ENCODE measurements around the gene SLC1A2. TPM values are rescaled to one million over a fixed set of nuclear protein-coding genes. Genes with fewer than 3 reads are reported as not detected.

SLC1A2 gene
- polyA plus RNA-seq, 4 donors: 0.15 to 0.18 TPM; not detected in 2

- Histone ChIP-seq H3K36me3 (ENCODE audit: control insufficient read depth in 3 of 3, insufficient read depth in 2 of 3, low read depth in 1 of 3, low read length in 3 of 3) (no peaks in the 10 kb centered on the region), H3K27ac (ENCODE audit: low read depth in 1 of 3, low read length in 2 of 3) (no peak overlapping the region), H3K4me1 (ENCODE audit: control insufficient read depth in 3 of 3, insufficient read depth in 2 of 3, low read depth in 1 of 3, low read length in 2 of 3) (peaks cover 0 to 4% (median 0%) of the 10 kb centered on the region in 3 donors), H3K27me3 (ENCODE audit: control insufficient read depth in 3 of 3, insufficient read depth in 3 of 3, low read length in 3 of 3) (peaks cover 0 to 5% (median 0%) of the 10 kb centered on the region in 3 donors), H3K4me3 (ENCODE audit: low read depth in 1 of 3, low read length in 3 of 3) (no peak overlapping the region), H3K9me3 (ENCODE audit: control insufficient read depth in 2 of 2, insufficient read depth in 1 of 2, low read depth in 1 of 2, low read length in 1 of 2) (no peaks in the 10 kb centered on the region)
- FAIRE-seq (no peak), DNase-seq (no peak)
- WGBS, 3 donors: 95 to 96% (median 96%) methylated on average over 3 of the region's 3 CpGs
Measured at GRCh38 chr11:35271031-35271430, 148.3 kb downstream of the SLC1A2 start.

GRCh38 chr11:35270342-35270741, 149.0 kb downstream of the SLC1A2 start:
- peaks cover 0 to 1% (median 0%) of the 10 kb centered on the region in 3 donors for H3K4me1 ChIP-seq (ENCODE audit: control insufficient read depth in 3 of 3, insufficient read depth in 2 of 3, low read depth in 1 of 3, low read length in 2 of 3)
- WGBS, 3 donors: 70 to 76% (median 74%) methylated on average over 1 of the region's 1 CpG
- no peak overlapping the region for H3K27ac ChIP-seq (ENCODE audit: low read depth in 1 of 3, low read length in 2 of 3)
- H3K4me3 ChIP-seq (ENCODE audit: low read depth in 1 of 3, low read length in 3 of 3): no peak overlapping the region
- no peaks in the 10 kb centered on the region for H3K36me3 ChIP-seq (ENCODE audit: control insufficient read depth in 3 of 3, insufficient read depth in 2 of 3, low read depth in 1 of 3, low read length in 3 of 3)
- DNase-seq (no peak), FAIRE-seq (no peak)
- peaks cover 0 to 5% (median 0%) of the 10 kb centered on the region in 3 donors for H3K27me3 ChIP-seq (ENCODE audit: control insufficient read depth in 3 of 3, insufficient read depth in 3 of 3, low read length in 3 of 3)
- no peaks in the 10 kb centered on the region for H3K9me3 ChIP-seq (ENCODE audit: control insufficient read depth in 2 of 2, insufficient read depth in 1 of 2, low read depth in 1 of 2, low read length in 1 of 2)

GRCh38 chr11:35267504-35267903, 151.9 kb downstream of the SLC1A2 start:
- 83 to 95% (median 89%) methylated on average over 2 of the region's 2 CpGs for WGBS, 3 donors
- no peaks in the 10 kb centered on the region for H3K9me3 ChIP-seq (ENCODE audit: control insufficient read depth in 2 of 2, insufficient read depth in 1 of 2, low read depth in 1 of 2, low read length in 1 of 2)
- no peaks in the 10 kb centered on the region for H3K4me1 ChIP-seq (ENCODE audit: control insufficient read depth in 3 of 3, insufficient read depth in 2 of 3, low read depth in 1 of 3, low read length in 2 of 3)
- DNase-seq (no peak), FAIRE-seq (no peak)
- no peak overlapping the region for H3K27ac ChIP-seq (ENCODE audit: low read depth in 1 of 3, low read length in 2 of 3)
- H3K36me3 ChIP-seq (ENCODE audit: control insufficient read depth in 3 of 3, insufficient read depth in 2 of 3, low read depth in 1 of 3, low read length in 3 of 3): no peaks in the 10 kb centered on the region
- H3K27me3 ChIP-seq (ENCODE audit: control insufficient read depth in 3 of 3, insufficient read depth in 3 of 3, low read length in 3 of 3): peaks cover 0 to 2% (median 0%) of the 10 kb centered on the region in 3 donors
- no peak overlapping the region for H3K4me3 ChIP-seq (ENCODE audit: low read depth in 1 of 3, low read length in 3 of 3)

GRCh38 chr11:35265755-35266454, 153.5 kb downstream of the SLC1A2 start:
- H3K9me3 ChIP-seq (ENCODE audit: control insufficient read depth in 2 of 2, insufficient read depth in 1 of 2, low read depth in 1 of 2, low read length in 1 of 2): no peaks in the 10 kb centered on the region
- WGBS, 3 donors: 40 to 71% (median 50%) methylated on average over 3 of the region's 3 CpGs
- H3K4me3 ChIP-seq (ENCODE audit: low read depth in 1 of 3, low read length in 3 of 3): no peak overlapping the region
- FAIRE-seq (no peak), DNase-seq (no peak)
- no peak overlapping the region for H3K27ac ChIP-seq (ENCODE audit: low read depth in 1 of 3, low read length in 2 of 3)
- no peaks in the 10 kb centered on the region for H3K27me3 ChIP-seq (ENCODE audit: control insufficient read depth in 3 of 3, insufficient read depth in 3 of 3, low read length in 3 of 3)
- no peaks in the 10 kb centered on the region for H3K4me1 ChIP-seq (ENCODE audit: control insufficient read depth in 3 of 3, insufficient read depth in 2 of 3, low read depth in 1 of 3, low read length in 2 of 3)
- no peaks in the 10 kb centered on the region for H3K36me3 ChIP-seq (ENCODE audit: control insufficient read depth in 3 of 3, insufficient read depth in 2 of 3, low read depth in 1 of 3, low read length in 3 of 3)

GRCh38 chr11:35262735-35263134, 156.6 kb downstream of the SLC1A2 start:
- no peak for DNase-seq
- Histone ChIP-seq H3K4me3 (ENCODE audit: low read depth in 1 of 3, low read length in 3 of 3) (no peak overlapping the region), H3K27ac (ENCODE audit: low read depth in 1 of 3, low read length in 2 of 3) (no peak overlapping the region), H3K9me3 (ENCODE audit: control insufficient read depth in 2 of 2, insufficient read depth in 1 of 2, low read depth in 1 of 2, low read length in 1 of 2) (no peaks in the 10 kb centered on the region), H3K27me3 (ENCODE audit: control insufficient read depth in 3 of 3, insufficient read depth in 3 of 3, low read length in 3 of 3) (peaks cover 0 to 3% (median 0%) of the 10 kb centered on the region in 3 donors), H3K4me1 (ENCODE audit: control insufficient read depth in 3 of 3, insufficient read depth in 2 of 3, low read depth in 1 of 3, low read length in 2 of 3) (no peaks in the 10 kb centered on the region), H3K36me3 (ENCODE audit: control insufficient read depth in 3 of 3, insufficient read depth in 2 of 3, low read depth in 1 of 3, low read length in 3 of 3) (no peaks in the 10 kb centered on the region)
- no peak for FAIRE-seq

- H3K36me3 ChIP-seq (ENCODE audit: control insufficient read depth in 3 of 3, insufficient read depth in 2 of 3, low read depth in 1 of 3, low read length in 3 of 3): no peaks in the 10 kb centered on the region
- no peak overlapping the region for H3K4me3 ChIP-seq (ENCODE audit: low read depth in 1 of 3, low read length in 3 of 3)
- 81 to 96% (median 92%) methylated on average over 3 of the region's 3 CpGs for WGBS, 3 donors
- peaks cover 0 to 3% (median 0%) of the 10 kb centered on the region in 3 donors for H3K27me3 ChIP-seq (ENCODE audit: control insufficient read depth in 3 of 3, insufficient read depth in 3 of 3, low read length in 3 of 3)
- no peak for FAIRE-seq
- H3K4me1 ChIP-seq (ENCODE audit: control insufficient read depth in 3 of 3, insufficient read depth in 2 of 3, low read depth in 1 of 3, low read length in 2 of 3): no peaks in the 10 kb centered on the region
- DNase-seq: no peak
- no peak overlapping the region for H3K27ac ChIP-seq (ENCODE audit: low read depth in 1 of 3, low read length in 2 of 3)
- no peaks in the 10 kb centered on the region for H3K9me3 ChIP-seq (ENCODE audit: control insufficient read depth in 2 of 2, insufficient read depth in 1 of 2, low read depth in 1 of 2, low read length in 1 of 2)
Measured at GRCh38 chr11:35262056-35262455, 157.3 kb downstream of the SLC1A2 start.

GRCh38 chr11:35261197-35261596, 158.2 kb downstream of the SLC1A2 start:
- no peaks in the 10 kb centered on the region for H3K9me3 ChIP-seq (ENCODE audit: control insufficient read depth in 2 of 2, insufficient read depth in 1 of 2, low read depth in 1 of 2, low read length in 1 of 2)
- H3K27ac ChIP-seq (ENCODE audit: low read depth in 1 of 3, low read length in 2 of 3): no peak overlapping the region
- peaks cover 0 to 3% (median 0%) of the 10 kb centered on the region in 3 donors for H3K27me3 ChIP-seq (ENCODE audit: control insufficient read depth in 3 of 3, insufficient read depth in 3 of 3, low read length in 3 of 3)
- 68 to 90% (median 90%) methylated on average over 1 of the region's 1 CpG for whole genome bisulfite sequencing, 3 donors
- FAIRE-seq (no peak), DNase-seq (no peak)
- H3K4me3 ChIP-seq (ENCODE audit: low read depth in 1 of 3, low read length in 3 of 3): no peak overlapping the region
- H3K4me1 ChIP-seq (ENCODE audit: control insufficient read depth in 3 of 3, insufficient read depth in 2 of 3, low read depth in 1 of 3, low read length in 2 of 3): no peaks in the 10 kb centered on the region
- no peaks in the 10 kb centered on the region for H3K36me3 ChIP-seq (ENCODE audit: control insufficient read depth in 3 of 3, insufficient read depth in 2 of 3, low read depth in 1 of 3, low read length in 3 of 3)

GRCh38 chr11:35260342-35260985, 158.9 kb downstream of the SLC1A2 start:
- Histone ChIP-seq H3K27ac (ENCODE audit: low read depth in 1 of 3, low read length in 2 of 3) (no peak overlapping the region), H3K27me3 (ENCODE audit: control insufficient read depth in 3 of 3, insufficient read depth in 3 of 3, low read length in 3 of 3) (peaks cover 0 to 3% (median 0%) of the 10 kb centered on the region in 3 donors), H3K36me3 (ENCODE audit: control insufficient read depth in 3 of 3, insufficient read depth in 2 of 3, low read depth in 1 of 3, low read length in 3 of 3) (no peaks in the 10 kb centered on the region), H3K9me3 (ENCODE audit: control insufficient read depth in 2 of 2, insufficient read depth in 1 of 2, low read depth in 1 of 2, low read length in 1 of 2) (no peaks in the 10 kb centered on the region), H3K4me3 (ENCODE audit: low read depth in 1 of 3, low read length in 3 of 3) (no peak overlapping the region), H3K4me1 (ENCODE audit: control insufficient read depth in 3 of 3, insufficient read depth in 2 of 3, low read depth in 1 of 3, low read length in 2 of 3) (no peaks in the 10 kb centered on the region)
- WGBS, 3 donors: 54 to 71% (median 67%) methylated on average over 10 of the region's 10 CpGs
- FAIRE-seq (no peak), DNase-seq (peak in 1 of 2 donors; percentile 4)
